ENCODE data around the gene TP53I11.

Gene TP53I11

GRCh38 chr11:44978274-44978960 is 27.7 kb upstream of the TP53I11 start:
- H3K27ac ChIP-seq, result peak overlapping the region; percentile 100

GRCh38 chr11:44977493-44977984 is 26.9 kb upstream of the TP53I11 start:
- peak overlapping the region; percentile 100 for H3K27ac ChIP-seq

More at GRCh38 chr11:44978274-44978960, 27.7 kb upstream of the TP53I11 start:
- TF ChIP-seq CTCF (conservative IDR thresholded peaks at IDR 0.05), result no peak

GRCh38 chr11:44976576-44976975 is 25.9 kb upstream of the TP53I11 start:
- peak overlapping the region; percentile 100 for H3K27ac ChIP-seq
- TF ChIP-seq CTCF (conservative IDR thresholded peaks at IDR 0.05), result no peak

More at GRCh38 chr11:44977493-44977984, 26.9 kb upstream of the TP53I11 start:
- TF ChIP-seq CTCF (conservative IDR thresholded peaks at IDR 0.05), result peak; percentile 36; the same call in 1 of the 2 replicates

- H3K27ac ChIP-seq, result no peak overlapping the region
- TF ChIP-seq CTCF (conservative IDR thresholded peaks at IDR 0.05), result no peak
These were observed 23.8 kb upstream of the TP53I11 start for GRCh38 chr11:44974402-44975000.

GRCh38 chr11:44973632-44974401 is 23.1 kb upstream of the TP53I11 start:
- no peak for TF ChIP-seq CTCF (conservative IDR thresholded peaks at IDR 0.05)
- no peak overlapping the region for H3K27ac ChIP-seq

- H3K27ac ChIP-seq, result no peak overlapping the region
- no peak for TF ChIP-seq CTCF (conservative IDR thresholded peaks at IDR 0.05)
These were observed 22.2 kb upstream of the TP53I11 start for GRCh38 chr11:44972746-44973435.

All from VCaP (cell line).